HepG2 (cell line): ENCODE measurements around the gene TMEM167B. TPM values are rescaled to one million over a fixed set of nuclear protein-coding genes. Genes with fewer than 3 reads are reported as not detected.

Experiments
- ATAC-seq: fragments of 200-7000 bp; cut with Tn5 transposase; 3 replicates; pipeline ENCODE4 v1.9.1; 2020; ENCODE audit warnings: mild to moderate bottlenecking, moderate library complexity
- BruUV-seq: library from RNA; stranded (reverse); fragments of 400-500 nt; replicated peaks from 2 replicates; lab custom pipeline; 2021; lab: Mats Ljungman, UMichigan
- CTCF ChIA-PET: fragments of 300-600 bp; formaldehyde crosslinking; extraction: SDS; loops from one replicate; lab custom pipeline; 2021; ENCODE audit warnings: low total read pairs, inconsistent platforms, low intra/inter-chr PET ratio; lab: Yijun Ruan, JAX
- POLR2A ChIA-PET: fragments of 350-600 bp; sonication (Branson Sonifier 250); formaldehyde crosslinking; loops from one replicate; lab custom pipeline; 2020; ENCODE audit warnings: antibody characterized with exemption, inconsistent platforms; lab: Yijun Ruan, JAX
- DNase-seq: peaks from one replicate; pipeline ENCODE4 v3.0.0-alpha.2; 2015; ENCODE audit warnings: low spot score
- FAIRE-seq: peaks from 3 replicates; lab custom pipeline; 2011; peaks lifted over from hg19 to GRCh38; lab: Jason Lieb, UNC
- H2AFZ ChIP-seq: one replicate; pipeline ENCODE4 v1.6.1; 2011; ENCODE audit warnings: low read length, inconsistent platforms
- H3K27ac ChIP-seq: fragments of 300-600 bp; 3 replicates; pipeline ENCODE4 v1.8.0; 2011; ENCODE audit warnings: mixed run types, mild to moderate bottlenecking, mixed read lengths, low read length, inconsistent platforms; ENCODE audit not compliant: insufficient read depth; ENCODE audit errors: extremely low read length
- H3K27me3 ChIP-seq, 2 experiments: fragments of 200-600 bp in 1 of 2; 2 replicates in 1 of 2; 3 replicates in 1 of 2; pipeline versions ENCODE4 v1.6.0 to v1.8.0; 2011; ENCODE audit warnings: low read length in 2 of 2, mild to moderate bottlenecking in 2 of 2, moderate library complexity in 2 of 2, inconsistent platforms in 1 of 2; ENCODE audit not compliant: insufficient read depth in 2 of 2, control insufficient read depth in 1 of 2
- H3K36me3 ChIP-seq, 2 experiments: fragments of 200-600 bp in 1 of 2; replicated peaks in 1 of 2; 2 replicates in 1 of 2; 3 replicates in 1 of 2; pipeline versions ENCODE4 v1.5.1 to v1.8.0; 2011; ENCODE audit warnings: low read length in 2 of 2, inconsistent platforms in 1 of 2; ENCODE audit not compliant: insufficient read depth in 2 of 2, control insufficient read depth in 1 of 2
- H3K4me1 ChIP-seq: 2 replicates; pipeline ENCODE4 v1.5.1; 2012; ENCODE audit warnings: low read length, inconsistent platforms; ENCODE audit not compliant: insufficient read depth
- H3K4me2 ChIP-seq: 2 replicates; pipeline ENCODE4 v1.6.0; 2011; ENCODE audit warnings: low read depth, low read length, inconsistent platforms
- H3K4me3 ChIP-seq, 3 experiments: fragments of 200-600 bp in 1 of 3; sonication (generic), shearing (Covaris generic) in 1 of 3; replicated peaks in 1 of 3; 2 replicates each; pipeline ENCODE4 v1.5.1; 2011 to 2016; ENCODE audit warnings: low read length in 3 of 3, inconsistent platforms in 2 of 3, low read depth in 2 of 3, mild to moderate bottlenecking in 2 of 3, control low read depth in 1 of 3, mixed read lengths in 1 of 3; ENCODE audit not compliant: insufficient read depth in 1 of 3
- H3K79me2 ChIP-seq: one replicate; pipeline ENCODE4 v1.6.1; 2011; ENCODE audit warnings: low read length, inconsistent platforms; ENCODE audit not compliant: insufficient read depth
- H3K9ac ChIP-seq: 2 replicates; pipeline ENCODE4 v1.6.0; 2011; ENCODE audit warnings: mild to moderate bottlenecking, low read depth, low read length, inconsistent platforms; ENCODE audit not compliant: insufficient read depth
- H3K9me3 ChIP-seq: 2 replicates; pipeline ENCODE4 v1.5.1; 2012; ENCODE audit warnings: mild to moderate bottlenecking, low read length
- H4K20me1 ChIP-seq: 2 replicates; pipeline ENCODE4 v1.6.0; 2011; ENCODE audit warnings: inconsistent platforms, mild to moderate bottlenecking, low read length, moderate library complexity; ENCODE audit not compliant: insufficient read depth
- ARNTL ChIP-seq: sonication (generic); formaldehyde crosslinking; IDR thresholded peaks from 2 replicates; pipeline ENCODE4 v1.4.0; 2020; ENCODE audit warnings: mild to moderate bottlenecking, missing genetic modification reagents
- CBX5 ChIP-seq: sonication (generic); formaldehyde crosslinking; IDR thresholded peaks from 2 replicates; pipeline ENCODE4 v1.4.0; 2020; ENCODE audit warnings: missing genetic modification reagents, borderline replicate concordance
- FOSL1 ChIP-seq: sonication (generic); formaldehyde crosslinking; IDR thresholded peaks from 2 replicates; pipeline ENCODE4 v1.9.0; 2021; ENCODE audit warnings: missing genetic modification reagents, borderline replicate concordance
- GATAD2A ChIP-seq: IDR thresholded peaks from 2 replicates; pipeline ENCODE4 v1.6.1; 2016
- SOX5 ChIP-seq: IDR thresholded peaks from 2 replicates; pipeline ENCODE4 v1.6.1; 2016; ENCODE audit warnings: borderline replicate concordance
- SSRP1 ChIP-seq: IDR thresholded peaks from 2 replicates; pipeline ENCODE4 v1.6.1; 2016; ENCODE audit warnings: control low read depth
- TAF15 ChIP-seq: fragments of 200-400 bp; formaldehyde crosslinking; IDR thresholded peaks from one replicate; pipeline ENCODE4 v1.6.1; 2018; ENCODE audit warnings: mild to moderate bottlenecking, low read depth, low read length; ENCODE audit not compliant: poor library complexity, severe bottlenecking
- TMF1 ChIP-seq: sonication (generic); formaldehyde crosslinking; IDR thresholded peaks from 2 replicates; pipeline ENCODE4 v1.8.1; 2022; ENCODE audit warnings: low read depth, missing genetic modification reagents
- XBP1 ChIP-seq: sonication (generic); formaldehyde crosslinking; IDR thresholded peaks from 2 replicates; pipeline ENCODE4 v1.5.0; 2020; ENCODE audit warnings: missing genetic modification reagents
- ZNF264 ChIP-seq: sonication (generic); formaldehyde crosslinking; IDR thresholded peaks from 2 replicates; pipeline ENCODE4 v1.4.0; 2020; ENCODE audit warnings: missing genetic modification reagents
- ZNF441 ChIP-seq: sonication (generic); formaldehyde crosslinking; IDR thresholded peaks from 2 replicates; pipeline ENCODE4 v1.7.0; 2021; ENCODE audit warnings: missing genetic modification reagents, borderline replicate concordance
- ZNF530 ChIP-seq: sonication (generic); formaldehyde crosslinking; IDR thresholded peaks from 2 replicates; pipeline ENCODE4 v1.5.0; 2020; ENCODE audit warnings: low read depth, mild to moderate bottlenecking, missing genetic modification reagents
- ZNF569 ChIP-seq: sonication (generic); formaldehyde crosslinking; IDR thresholded peaks from 2 replicates; pipeline ENCODE4 v1.5.0; 2020; ENCODE audit warnings: mild to moderate bottlenecking, missing genetic modification reagents, moderate library complexity, borderline replicate concordance
- ZNF781 ChIP-seq: sonication (generic); formaldehyde crosslinking; IDR thresholded peaks from 2 replicates; pipeline ENCODE4 v1.5.1; 2020; ENCODE audit warnings: borderline replicate concordance, mild to moderate bottlenecking, missing genetic modification reagents; ENCODE audit errors: not compliant biosample characterization
- WGBS: methylation state at CpG from one replicate; pipeline ENCODE4 v1.1.6; 2017; ENCODE audit warnings: low lambda C conversion rate; 5-methylcytosine and 5-hydroxymethylcytosine counted together
- in situ Hi-C: cut with HindIII; loops from 2 replicates; pipeline ENCODE4 v1.10.0; 2017; ENCODE audit warnings: low pct_unique_long_range_greater_than_20kb; ENCODE audit not compliant: extremely low pct_ligation_motif_present
- intact Hi-C: fragments of 100-400 bp; cut with micrococcal nuclease; formaldehyde crosslinking; loops from one replicate; pipeline ENCODE4 v1.10.0; 2022; ENCODE audit not compliant: unreplicated experiment
- polyA plus RNA-seq, 8 experiments: library from polyadenylated mRNA; depleted of rRNA in 3 of 8; stranded (reverse) in 7 of 8; unstranded in 1 of 8; fragments of >200 nt; fragmentation: Illumina TruSeq in 4 of 8; extraction: Trizol in 4 of 8; gene quantifications; 2 replicates each; pipeline versions ENCODE4 v1.2.1 to v1.2.3, GENCODE V29; 2011 to 2016; ENCODE audit warnings: low read depth in 4 of 8, missing spikeins in 1 of 8, mixed read lengths in 1 of 8; ENCODE audit not compliant: insufficient read depth in 1 of 8
- total RNA-seq, 5 experiments: library from RNA; depleted of rRNA; stranded (reverse); fragments of >200 nt; fragmentation: Illumina TruSeq; extraction: Trizol; gene quantifications; 2 replicates each; pipeline ENCODE4 v1.2.3, GENCODE V29; 2016; ENCODE audit warnings: low read depth in 1 of 5
- TF ChIP-seq, protein P1 (sequence below): IDR thresholded peaks from 2 replicates; pipeline ENCODE4 v1.6.1; 2012; ENCODE audit warnings: low read depth, low read length, improper control_type of control experiment
- TF ChIP-seq, protein P2 (sequence below): sonication (generic); formaldehyde crosslinking; IDR thresholded peaks from 2 replicates; pipeline ENCODE4 v1.8.0; 2022; ENCODE audit warnings: missing genetic modification reagents, mild to moderate bottlenecking, moderate library complexity, borderline replicate concordance

TMEM167B gene
- total and polyA plus RNA-seq, 2 of the 13 experiments (the other 11 are each of a cell fraction or from before 2014, with no cell fraction given) = 9.5 to 22.4 TPM

DNA sequence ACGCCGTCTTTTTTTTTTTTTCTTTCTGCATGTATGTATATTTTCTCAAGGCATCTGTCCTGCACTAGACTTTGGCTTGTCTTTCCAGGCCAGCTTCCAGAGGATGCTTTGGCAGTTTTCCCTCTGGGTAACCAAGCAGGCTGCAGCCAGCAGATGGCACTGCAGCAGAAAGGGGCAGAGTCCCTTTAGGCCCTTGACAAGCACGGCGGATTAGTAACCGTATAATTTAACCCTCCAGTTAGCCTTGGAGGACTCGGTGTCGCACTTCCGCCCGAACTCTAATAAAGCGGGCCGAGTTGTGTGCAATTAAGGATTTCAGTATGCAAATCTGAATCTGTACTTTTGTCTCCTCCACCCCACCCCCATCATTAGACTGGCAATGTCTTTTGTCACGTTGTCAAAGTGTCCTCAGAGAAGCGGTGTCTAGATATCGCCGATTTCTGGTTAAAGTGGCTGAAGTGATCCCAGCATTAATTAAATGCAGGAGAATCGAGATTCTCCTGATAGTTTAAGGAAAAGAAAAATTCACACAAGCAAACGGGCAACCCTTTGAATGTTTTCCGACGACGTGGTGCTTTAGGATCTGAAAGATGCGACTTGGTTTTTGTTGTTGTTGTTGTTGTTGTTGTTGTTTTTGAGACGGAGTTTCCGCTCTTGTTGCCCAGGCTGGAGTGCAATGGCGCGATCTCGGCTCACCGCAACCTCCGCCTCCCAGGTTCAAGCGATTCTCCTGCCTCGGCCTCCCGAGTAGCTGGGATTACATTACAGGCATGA lies 1.1 kb upstream of the TMEM167B start:
- BruUV-seq = no TSS peak
- no peaks in the 10 kb centered on the region for H3K9me3 ChIP-seq
- peak; percentile 65 for FAIRE-seq
- H3K4me2 ChIP-seq = peak overlapping the region; percentile 82
- ChIA-PET CTCF (interaction anchor here (0.6 to 2.9 kb wide), 5 partner anchors 11 to 174 kb away, joined by 3 to 15 read pairs (median 8); partner anchors contain the start of gene TAF13), POLR2A (interaction anchor here (0.9 to 5.3 kb wide), 9 partner anchors 8 to 126 kb away, joined by 3 to 117 read pairs (median 6); partner anchors contain the start of genes CLCC1, SARS1 and TAF13)
- peak; percentile 87 for DNase-seq
- peak overlapping the region; percentile 83 to 86 (median 85); a peak in 5 of 6 replicates for H3K4me3 ChIP-seq
- H3K27ac ChIP-seq = peak overlapping the region; percentile 90
- H3K4me1 ChIP-seq = peaks cover 40% of the 10 kb centered on the region
- ATAC-seq = peak; percentile 77
- peaks cover 25% of the 10 kb centered on the region for H3K79me2 ChIP-seq
- no peaks in the 10 kb centered on the region for H4K20me1 ChIP-seq
- no peak overlapping the region for H2AFZ ChIP-seq
- H3K9ac ChIP-seq = peak overlapping the region; percentile 80
- in situ Hi-C loops (no loop called here), intact Hi-C loops (loop anchor here (1.0 to 10.0 kb wide), 4 partner anchors 11 to 305 kb away; partner anchors contain the start of gene SORT1)
- peaks cover 1 to 6% of the 10 kb centered on the region in 2 experiments; a peak in 2 of 5 replicates for H3K36me3 ChIP-seq
- no peaks in the 10 kb centered on the region; a peak in 1 of 5 replicates for H3K27me3 ChIP-seq
- 45% methylated on average over 28 of the region's 31 CpGs for WGBS
- no peak for TF ChIP-seq ZNF781
- TF ChIP-seq ZNF530 (CRISPR knock-in tag) = no peak
- TF ChIP-seq TMF1 (CRISPR knock-in tag) = no peak
- peak; percentile 97 for TF ChIP-seq ZNF264 (CRISPR knock-in tag)
- TF ChIP-seq SSRP1 (CRISPR knock-in tag) = peak; percentile 34; the same call in 1 of the 2 replicates
- TF ChIP-seq, protein P1, sequence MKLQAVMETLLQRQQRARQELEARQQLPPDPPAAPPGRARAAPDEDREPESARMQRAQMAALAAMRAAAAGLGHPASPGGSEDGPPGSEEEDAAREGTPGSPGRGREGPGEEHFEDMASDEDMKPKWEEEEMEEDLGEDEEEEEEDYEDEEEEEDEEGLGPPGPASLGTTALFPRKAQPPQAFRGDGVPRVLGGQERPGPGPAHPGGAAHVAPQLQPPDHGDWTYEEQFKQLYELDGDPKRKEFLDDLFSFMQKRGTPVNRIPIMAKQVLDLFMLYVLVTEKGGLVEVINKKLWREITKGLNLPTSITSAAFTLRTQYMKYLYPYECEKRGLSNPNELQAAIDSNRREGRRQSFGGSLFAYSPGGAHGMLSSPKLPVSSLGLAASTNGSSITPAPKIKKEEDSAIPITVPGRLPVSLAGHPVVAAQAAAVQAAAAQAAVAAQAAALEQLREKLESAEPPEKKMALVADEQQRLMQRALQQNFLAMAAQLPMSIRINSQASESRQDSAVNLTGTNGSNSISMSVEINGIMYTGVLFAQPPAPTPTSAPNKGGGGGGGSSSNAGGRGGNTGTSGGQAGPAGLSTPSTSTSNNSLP = peak; percentile 65; the same call in 1 of the 2 replicates
- TF ChIP-seq FOSL1 (CRISPR knock-in tag) = no peak
- no peak for TF ChIP-seq ZNF441
- TF ChIP-seq XBP1 (CRISPR knock-in tag) = no peak
- TF ChIP-seq, protein P2, sequence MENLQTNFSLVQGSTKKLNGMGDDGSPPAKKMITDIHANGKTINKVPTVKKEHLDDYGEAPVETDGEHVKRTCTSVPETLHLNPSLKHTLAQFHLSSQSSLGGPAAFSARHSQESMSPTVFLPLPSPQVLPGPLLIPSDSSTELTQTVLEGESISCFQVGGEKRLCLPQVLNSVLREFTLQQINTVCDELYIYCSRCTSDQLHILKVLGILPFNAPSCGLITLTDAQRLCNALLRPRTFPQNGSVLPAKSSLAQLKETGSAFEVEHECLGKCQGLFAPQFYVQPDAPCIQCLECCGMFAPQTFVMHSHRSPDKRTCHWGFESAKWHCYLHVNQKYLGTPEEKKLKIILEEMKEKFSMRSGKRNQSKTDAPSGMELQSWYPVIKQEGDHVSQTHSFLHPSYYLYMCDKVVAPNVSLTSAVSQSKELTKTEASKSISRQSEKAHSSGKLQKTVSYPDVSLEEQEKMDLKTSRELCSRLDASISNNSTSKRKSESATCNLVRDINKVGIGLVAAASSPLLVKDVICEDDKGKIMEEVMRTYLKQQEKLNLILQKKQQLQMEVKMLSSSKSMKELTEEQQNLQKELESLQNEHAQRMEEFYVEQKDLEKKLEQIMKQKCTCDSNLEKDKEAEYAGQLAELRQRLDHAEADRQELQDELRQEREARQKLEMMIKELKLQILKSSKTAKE (CRISPR knock-in tag) = no peak
- TF ChIP-seq SOX5 (CRISPR knock-in tag) = peak; percentile 64; the same call in 1 of the 2 replicates
- no peak for TF ChIP-seq ZNF569 (CRISPR knock-in tag)
- TF ChIP-seq TAF15 = no peak
- TF ChIP-seq ARNTL (CRISPR knock-in tag) = no peak
- TF ChIP-seq GATAD2A (CRISPR knock-in tag) = peak; percentile 87
- TF ChIP-seq CBX5 = peak; percentile 68; the same call in 1 of the 2 replicates
